GM20000 (cell line): ENCODE measurements around the gene TSPAN14.
"Not testable (repeated sequence)": the region's sequence is repeated elsewhere in the genome, so short reads cannot be mapped to it uniquely, and the experiment has no call there.

ENCODE experiments used
- DNase-seq: peaks from one replicate; pipeline ENCODE4 v3.0.0; 2012; ENCODE audit warnings: low spot score
- TF ChIP-seq, protein P1 (sequence below): IDR thresholded peaks from 2 replicates; pipeline ENCODE4 v1.5.1; 2012; ENCODE audit warnings: mild to moderate bottlenecking, control low read depth; ENCODE audit errors: extremely low read depth, missing control alignments

Gene TSPAN14

DNA sequence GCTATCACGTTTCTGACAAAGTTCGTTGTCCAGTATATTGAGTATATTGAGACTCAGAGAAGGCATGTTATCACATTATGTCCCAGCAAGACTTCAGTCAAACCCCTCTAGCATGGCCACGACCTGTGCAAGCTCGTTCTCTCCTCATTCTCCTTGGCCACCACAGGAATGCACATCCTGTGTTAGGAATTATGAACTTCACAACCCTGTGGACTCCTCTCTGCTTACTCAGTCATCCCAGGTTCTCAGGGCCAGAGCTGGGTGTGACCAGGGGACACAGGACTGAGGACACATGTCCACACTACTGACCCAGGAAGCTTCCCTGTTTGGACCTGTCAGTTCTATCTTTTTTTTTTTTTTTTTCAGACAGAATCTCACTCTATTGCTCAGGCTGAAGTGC lies 87.9 kb downstream of the TSPAN14 start:
- peak; percentile 12 for DNase-seq
- TF ChIP-seq, protein P1, sequence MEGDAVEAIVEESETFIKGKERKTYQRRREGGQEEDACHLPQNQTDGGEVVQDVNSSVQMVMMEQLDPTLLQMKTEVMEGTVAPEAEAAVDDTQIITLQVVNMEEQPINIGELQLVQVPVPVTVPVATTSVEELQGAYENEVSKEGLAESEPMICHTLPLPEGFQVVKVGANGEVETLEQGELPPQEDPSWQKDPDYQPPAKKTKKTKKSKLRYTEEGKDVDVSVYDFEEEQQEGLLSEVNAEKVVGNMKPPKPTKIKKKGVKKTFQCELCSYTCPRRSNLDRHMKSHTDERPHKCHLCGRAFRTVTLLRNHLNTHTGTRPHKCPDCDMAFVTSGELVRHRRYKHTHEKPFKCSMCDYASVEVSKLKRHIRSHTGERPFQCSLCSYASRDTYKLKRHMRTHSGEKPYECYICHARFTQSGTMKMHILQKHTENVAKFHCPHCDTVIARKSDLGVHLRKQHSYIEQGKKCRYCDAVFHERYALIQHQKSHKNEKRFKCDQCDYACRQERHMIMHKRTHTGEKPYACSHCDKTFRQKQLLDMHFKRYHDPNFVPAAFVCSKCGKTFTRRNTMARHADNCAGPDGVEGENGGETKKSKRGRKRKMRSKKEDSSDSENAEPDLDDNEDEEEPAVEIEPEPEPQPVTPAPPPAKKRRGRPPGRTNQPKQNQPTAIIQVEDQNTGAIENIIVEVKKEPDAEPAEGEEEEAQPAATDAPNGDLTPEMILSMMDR, result no peak

DNA sequence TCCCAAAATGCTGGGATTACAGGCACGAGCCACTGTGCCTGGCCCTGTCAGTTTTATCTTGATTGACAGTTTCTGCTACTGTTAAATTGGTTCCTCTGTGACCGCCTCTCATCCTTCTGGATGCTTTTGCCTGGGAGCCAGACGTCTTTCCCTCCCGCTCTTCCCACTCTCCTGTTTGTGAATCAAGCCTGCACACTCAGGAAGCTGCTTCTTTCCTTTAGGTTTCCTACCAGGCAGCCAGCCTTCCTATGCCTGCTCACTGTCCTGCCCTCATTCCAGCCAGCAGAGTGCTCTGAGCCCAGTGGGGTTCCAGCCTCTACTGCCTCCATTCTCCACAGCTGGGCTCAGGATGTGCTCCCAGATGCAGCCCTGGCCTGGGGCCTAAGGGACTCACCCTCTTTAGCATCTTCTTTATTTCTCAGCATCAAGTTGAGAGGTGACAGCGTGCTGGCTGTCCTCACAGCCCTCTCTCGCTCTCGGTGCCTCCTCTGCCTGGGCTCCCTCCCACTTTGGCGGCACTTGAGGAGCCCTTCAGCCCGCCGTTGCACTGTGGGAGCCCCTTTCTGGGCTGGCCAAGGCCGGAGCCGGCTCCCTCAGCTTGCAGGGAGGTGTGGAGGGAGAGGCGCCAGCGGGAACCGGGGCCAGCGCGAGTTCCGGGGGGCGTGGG lies 88.7 kb downstream of the TSPAN14 start:
- TF ChIP-seq, protein P1, result no peak
- DNase-seq, result peak; percentile 22

DNA sequence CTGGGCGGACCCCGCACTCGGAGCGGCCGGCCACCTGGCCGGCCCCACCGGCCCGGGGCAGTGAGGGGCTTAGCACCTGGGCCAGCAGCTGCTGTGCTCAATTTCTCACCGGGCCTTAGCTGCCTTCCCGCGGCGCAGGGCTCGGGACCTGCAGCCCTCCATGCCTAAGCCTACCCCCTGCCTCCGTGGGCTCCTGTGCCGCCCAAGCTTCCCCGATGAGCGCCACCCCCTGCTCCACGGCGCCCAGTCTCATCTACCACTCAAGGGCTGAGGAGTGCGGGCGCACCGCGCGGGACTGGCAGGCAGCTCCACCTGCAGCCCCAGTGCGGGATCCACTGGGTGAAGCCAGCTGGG lies 89.2 kb downstream of the TSPAN14 start:
- DNase-seq, result not testable (repeated sequence)

DNA sequence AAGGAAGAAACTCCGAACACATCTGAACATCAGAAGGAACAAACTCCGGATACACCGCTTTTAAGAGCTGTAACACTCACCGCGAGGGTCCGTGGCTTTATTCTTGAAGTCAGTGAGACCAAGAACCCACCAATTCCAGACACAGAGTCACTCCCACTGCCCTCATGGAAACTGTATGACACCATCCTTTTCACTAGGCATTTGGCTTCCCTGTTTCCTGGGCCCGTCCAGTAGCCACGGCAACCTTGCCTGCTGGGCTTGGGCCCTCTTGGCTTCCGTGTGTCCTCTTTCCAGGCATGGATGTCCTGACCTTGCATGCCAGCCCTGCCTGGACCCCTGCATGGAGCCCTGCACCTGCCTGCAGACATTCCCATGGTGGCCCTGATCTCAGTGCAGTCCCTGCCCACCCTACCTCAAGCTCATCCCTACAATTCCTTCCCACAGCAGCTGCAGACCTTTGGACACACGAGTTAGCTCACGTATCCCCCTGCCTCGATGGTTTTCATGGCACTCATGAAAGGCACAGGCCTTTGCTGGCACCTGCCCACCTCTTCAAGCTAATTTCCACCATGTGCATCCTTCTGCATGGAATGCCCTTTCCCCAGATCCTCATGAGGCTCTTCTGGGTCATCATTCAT lies 90.3 kb downstream of the TSPAN14 start:
- TF ChIP-seq, protein P1, result no peak
- DNase-seq, result no peak

DNA sequence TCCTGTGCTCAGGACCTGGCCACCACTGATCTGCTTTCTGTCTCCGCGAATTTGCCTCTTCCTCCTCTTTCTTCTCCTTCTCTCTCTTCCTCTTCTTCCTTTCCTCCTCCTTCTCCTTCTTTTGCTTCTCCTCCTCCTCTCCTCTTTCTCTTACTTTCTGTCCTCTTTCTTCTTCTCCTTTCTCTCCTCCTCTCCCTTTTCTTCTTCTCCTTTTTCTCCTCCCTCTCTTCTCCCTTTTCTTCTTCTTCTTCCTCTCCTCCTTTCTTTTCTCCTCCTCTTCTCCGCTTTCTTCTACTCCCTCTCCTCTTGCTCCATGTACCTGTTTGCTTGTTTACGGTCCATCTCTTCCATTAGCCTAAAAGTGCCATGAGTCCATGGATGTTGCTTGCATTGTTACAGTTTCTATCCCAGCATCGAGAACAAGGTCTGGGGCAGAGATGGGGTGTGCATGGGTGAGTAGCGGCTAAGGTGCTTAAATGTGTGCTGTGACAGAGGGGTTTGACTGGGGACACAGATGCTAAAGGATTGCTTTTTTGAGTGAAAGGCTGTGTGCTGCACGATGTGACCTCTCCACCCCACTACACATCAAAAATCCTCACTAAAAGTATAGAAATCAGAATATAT lies 91.3 kb downstream of the TSPAN14 start:
- TF ChIP-seq, protein P1, result no peak
- DNase-seq, result peak; percentile 9

DNA sequence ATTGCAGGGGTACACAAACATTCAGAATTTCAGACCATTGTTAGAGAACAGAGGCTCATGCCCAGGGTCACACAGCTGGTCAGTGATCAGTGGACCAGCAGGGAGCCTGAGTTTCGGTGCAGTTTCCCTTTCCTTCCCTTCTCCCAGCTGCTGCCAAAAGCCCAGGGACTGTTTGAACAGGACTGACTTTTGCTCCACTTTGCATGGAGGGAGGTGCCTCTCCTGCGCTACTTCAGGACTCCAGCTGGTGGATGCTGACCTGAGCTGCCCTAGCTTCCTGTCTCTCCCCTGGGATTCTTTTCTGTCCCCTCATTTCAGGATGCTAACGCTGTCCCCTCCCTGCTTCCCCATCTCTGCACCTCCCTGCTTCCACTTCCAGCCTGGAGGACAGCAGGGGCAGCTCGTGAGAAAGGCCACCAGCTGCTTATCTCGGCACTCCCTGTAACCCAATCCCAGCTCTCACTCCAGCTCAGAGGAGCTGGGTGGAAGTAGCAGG lies 98.1 kb downstream of the TSPAN14 start:
- TF ChIP-seq, protein P1, result no peak
- DNase-seq, result no peak

DNA sequence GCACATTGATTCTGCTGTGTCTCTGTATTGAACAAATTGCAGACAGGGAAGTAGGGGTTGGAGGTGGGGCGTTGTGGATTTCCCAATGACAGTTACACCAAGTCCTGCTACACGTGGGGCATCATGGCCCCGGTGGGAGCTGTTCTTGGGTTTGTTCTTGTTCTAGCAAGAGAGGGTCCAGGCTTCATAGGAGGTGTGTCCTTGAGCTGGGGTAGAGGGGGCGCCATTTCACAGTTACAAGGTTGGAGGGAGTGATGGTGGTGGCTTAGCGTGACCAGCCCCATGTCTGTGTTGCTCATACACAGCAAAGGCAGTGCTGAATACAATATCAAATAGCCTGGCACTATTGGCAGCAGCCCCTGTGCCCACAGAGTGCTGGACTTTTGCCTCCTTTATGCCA lies 99.3 kb downstream of the TSPAN14 start:
- TF ChIP-seq, protein P1, result no peak
- DNase-seq, result no peak

DNA sequence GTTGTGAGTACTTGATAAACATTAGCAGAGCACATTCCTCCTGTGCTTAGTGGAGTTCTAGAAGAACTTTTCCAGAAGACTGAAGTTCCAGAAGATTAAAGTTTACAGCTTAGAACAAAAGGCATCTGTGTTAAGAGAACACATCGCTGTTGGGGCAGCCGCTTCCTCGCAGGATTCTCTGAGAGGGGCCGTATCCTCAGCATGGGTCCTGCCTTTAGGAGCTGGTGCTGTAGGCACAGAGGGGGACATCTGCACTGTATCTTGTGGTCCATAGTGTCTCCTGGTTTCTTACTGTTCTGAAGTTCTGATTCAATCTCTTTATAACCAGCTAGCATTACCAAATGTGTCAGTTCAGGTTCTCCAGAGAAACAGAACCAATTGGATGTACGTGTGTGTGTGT lies 99.9 kb downstream of the TSPAN14 start:
- DNase-seq, result no peak
- TF ChIP-seq, protein P1, result no peak
